Thyroid gland (tissue), 4 donors: ENCODE results near the gene SCYGR7.

Experiments used
- POLR2A ChIP-seq, 2 donors: fragments of 450-650 bp; IDR thresholded peaks; one replicate each; pipeline ENCODE4 v1.6.1; 2017; ENCODE audit warnings: antibody characterized with exemption in 2 of 2, mild to moderate bottlenecking in 2 of 2, moderate library complexity in 1 of 2
- TF ChIP-seq, protein P1 (sequence below), 6 experiments: fragments of 200-600 bp in 3 of 6; fragments of 450-650 bp in 3 of 6; sonication (generic) in 3 of 6; IDR thresholded peaks; one replicate each; pipeline ENCODE4 v1.5.1; 2016 to 2019; ENCODE audit warnings: antibody characterized with exemption in 6 of 6, mild to moderate bottlenecking in 2 of 6, inconsistent platforms in 1 of 6, moderate library complexity in 1 of 6

DNA sequence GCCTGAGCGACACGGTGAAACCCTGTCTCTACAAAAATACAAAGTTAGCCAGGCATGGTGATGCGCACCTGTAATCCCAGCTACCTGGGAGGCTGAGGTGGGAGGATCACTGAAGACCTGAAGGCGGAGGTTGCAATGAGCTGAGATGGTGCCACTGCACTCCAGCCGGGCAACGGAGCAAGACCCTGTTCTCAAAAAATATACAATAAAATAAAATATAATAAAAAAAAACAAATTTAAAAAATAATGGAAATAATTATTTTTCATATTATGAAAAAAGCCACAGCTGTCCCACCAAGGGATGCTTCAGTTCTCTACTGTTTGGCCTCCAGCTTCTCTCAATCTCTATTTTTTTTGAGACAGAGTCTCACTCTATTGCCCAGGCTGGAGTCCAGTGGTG, 20.7 kb upstream of the SCYGR7 start:
- TF ChIP-seq POLR2A (IDR thresholded peaks at IDR 0.05) = no peak
- TF ChIP-seq, protein P1, sequence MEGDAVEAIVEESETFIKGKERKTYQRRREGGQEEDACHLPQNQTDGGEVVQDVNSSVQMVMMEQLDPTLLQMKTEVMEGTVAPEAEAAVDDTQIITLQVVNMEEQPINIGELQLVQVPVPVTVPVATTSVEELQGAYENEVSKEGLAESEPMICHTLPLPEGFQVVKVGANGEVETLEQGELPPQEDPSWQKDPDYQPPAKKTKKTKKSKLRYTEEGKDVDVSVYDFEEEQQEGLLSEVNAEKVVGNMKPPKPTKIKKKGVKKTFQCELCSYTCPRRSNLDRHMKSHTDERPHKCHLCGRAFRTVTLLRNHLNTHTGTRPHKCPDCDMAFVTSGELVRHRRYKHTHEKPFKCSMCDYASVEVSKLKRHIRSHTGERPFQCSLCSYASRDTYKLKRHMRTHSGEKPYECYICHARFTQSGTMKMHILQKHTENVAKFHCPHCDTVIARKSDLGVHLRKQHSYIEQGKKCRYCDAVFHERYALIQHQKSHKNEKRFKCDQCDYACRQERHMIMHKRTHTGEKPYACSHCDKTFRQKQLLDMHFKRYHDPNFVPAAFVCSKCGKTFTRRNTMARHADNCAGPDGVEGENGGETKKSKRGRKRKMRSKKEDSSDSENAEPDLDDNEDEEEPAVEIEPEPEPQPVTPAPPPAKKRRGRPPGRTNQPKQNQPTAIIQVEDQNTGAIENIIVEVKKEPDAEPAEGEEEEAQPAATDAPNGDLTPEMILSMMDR (IDR thresholded peaks at IDR 0.05) = no peak
